HG02885 (cell line): ENCODE results near the gene FOXO3B.
"Not testable (repeated sequence)": the region's sequence is repeated elsewhere in the genome, so short reads cannot be mapped to it uniquely, and the experiment has no call there.

Source experiments
- ATAC-seq: cut with Tn5 transposase; IDR thresholded peaks from one replicate; pipeline ENCODE4 v1.9.1; 2021; ENCODE audit warnings: mild to moderate bottlenecking; ENCODE audit not compliant: unreplicated experiment, poor library complexity

FOXO3B gene

DNA sequence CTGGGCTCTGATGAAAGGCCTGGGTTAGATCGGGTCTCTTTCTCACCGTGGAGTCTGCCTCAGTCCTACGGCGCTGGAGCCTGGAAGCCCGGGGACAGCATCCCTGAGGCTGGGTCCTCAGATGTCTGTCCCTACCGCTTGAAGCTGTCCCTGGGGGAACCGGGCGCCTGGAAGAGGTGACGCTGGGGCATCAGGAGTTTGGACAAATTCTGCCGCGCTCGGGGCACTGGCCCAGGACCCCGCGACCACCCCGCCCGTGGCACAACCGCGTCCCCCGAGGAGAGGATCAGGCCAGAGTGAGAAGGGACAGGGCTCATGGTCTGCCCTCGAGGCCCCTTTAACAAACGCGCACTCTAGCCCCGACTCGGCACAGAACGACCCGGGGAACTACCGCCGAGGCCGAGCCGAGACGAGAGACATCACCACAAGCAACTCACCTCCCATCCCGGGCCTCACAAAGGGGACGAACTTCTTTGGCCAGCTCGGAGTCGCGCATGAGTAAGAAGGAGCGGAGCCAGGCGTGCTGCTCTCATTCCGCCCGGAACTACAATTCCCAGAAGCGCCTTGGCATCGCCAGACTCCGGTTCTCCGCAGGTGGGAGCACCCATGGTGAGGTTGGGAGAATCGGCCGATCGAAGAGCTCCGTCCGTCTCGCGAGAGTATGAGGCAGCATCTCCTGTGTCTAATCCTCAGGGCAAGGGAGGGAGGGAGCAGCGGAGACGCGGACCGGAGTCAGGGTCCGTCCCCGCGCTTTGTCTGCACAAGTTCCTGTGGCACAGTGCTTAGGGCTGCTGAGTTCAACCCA lies at the start of gene FOXO3B:
Gene FOXO3B (minus strand): TSS at position 548 of the 805 bp plus-strand sequence. CDS start 663 bp downstream, outside the sequence.
- peak; percentile 92 for ATAC-seq

GRCh38 chr17:18723509-18723908 lies 41.4 kb upstream of the FOXO3B start:
- ATAC-seq, result not testable (repeated sequence)

GRCh38 chr17:18722612-18723011 lies 40.5 kb upstream of the FOXO3B start:
- not testable (repeated sequence) for ATAC-seq

DNA sequence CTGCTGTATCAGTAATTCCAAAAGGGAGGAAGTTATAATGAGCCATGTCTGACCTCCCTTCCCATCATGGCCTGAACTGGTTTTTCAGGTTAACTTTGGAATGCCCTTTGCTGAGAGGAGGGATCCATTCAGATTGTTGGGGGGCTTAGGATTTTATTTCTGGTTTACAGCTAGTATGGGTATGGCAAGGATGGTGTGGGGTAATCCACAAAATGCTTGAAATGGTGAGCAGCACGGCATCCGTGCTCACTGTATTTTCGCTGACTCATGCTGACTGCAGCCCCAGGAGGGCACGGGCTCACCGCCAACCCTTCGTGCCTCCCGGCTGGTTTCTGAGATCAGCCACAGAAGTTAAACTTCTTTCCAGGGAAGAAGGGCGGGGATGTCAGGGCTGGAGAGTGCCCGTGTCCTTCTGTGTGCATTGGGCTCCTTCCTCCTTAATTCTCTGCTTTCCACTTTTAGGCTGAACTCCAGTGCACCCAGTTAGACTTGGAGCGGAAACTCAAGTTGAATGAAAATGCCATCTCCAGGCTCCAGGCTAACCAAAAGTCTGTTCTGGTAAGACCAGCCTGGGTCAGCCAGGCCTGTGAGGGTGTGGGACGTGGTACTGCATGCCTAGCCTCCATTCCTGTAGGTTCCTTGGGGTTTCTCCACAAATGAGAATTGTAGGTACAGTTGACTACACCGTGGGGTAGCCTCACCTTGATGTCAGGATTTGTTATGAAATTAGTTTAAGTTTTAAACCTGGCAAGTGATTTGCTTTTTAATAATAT lies 39.8 kb upstream of the FOXO3B start:
- not testable (repeated sequence) for ATAC-seq

GRCh38 chr17:18719428-18720110 lies 37.5 kb upstream of the FOXO3B start:
- ATAC-seq, result not testable (repeated sequence)

GRCh38 chr17:18718643-18719427 lies 36.7 kb upstream of the FOXO3B start:
- not testable (repeated sequence) for ATAC-seq

DNA sequence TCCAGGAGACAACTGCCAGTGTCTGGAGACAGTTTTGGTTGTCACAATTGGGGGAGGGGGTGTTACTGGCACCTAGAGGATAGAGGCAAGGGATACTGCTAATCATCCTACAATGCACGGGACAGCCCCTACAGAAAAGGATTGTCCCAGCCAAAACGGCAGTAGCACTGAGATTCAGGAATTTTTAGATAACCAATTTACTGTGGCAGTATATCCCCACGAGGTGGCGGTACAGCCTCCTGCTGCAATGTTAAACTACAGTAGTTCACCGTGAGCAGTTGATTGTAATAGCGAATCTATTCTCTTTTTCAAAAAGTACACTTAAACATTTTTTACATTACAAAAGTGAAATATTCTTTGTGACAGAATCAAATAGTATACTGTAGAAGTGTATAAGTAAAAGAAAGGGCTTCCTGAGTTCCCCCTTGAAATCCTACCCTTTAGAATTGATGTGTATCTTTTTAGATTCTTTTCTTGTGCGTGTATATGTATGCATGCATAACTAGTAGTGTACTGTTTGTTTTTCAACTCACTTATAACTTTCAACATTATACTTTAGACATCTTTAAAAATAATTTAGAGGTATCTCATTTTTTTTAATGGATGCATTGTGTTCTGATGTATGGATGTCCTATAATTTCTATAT lies 30.4 kb upstream of the FOXO3B start:
- not testable (repeated sequence) for ATAC-seq

DNA sequence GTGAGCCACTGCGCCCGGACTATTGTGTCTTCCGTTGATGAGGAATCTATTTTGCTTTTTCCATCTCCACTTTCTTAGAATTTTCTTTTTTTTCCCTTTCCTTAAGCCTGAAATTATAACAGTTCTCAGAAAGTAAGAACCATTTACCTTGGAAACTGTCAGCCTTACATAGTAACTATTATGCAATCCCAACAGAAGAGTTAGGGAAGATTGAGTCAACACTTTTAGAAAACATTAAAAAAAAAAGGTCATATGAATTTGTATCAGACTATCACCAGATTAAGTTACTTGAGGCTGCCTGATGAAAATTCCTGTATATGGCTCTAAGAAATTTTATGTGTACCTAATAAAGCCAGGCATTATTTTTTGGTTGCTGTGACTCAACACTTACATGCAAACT lies 26.1 kb upstream of the FOXO3B start:
- ATAC-seq, result not testable (repeated sequence)

DNA sequence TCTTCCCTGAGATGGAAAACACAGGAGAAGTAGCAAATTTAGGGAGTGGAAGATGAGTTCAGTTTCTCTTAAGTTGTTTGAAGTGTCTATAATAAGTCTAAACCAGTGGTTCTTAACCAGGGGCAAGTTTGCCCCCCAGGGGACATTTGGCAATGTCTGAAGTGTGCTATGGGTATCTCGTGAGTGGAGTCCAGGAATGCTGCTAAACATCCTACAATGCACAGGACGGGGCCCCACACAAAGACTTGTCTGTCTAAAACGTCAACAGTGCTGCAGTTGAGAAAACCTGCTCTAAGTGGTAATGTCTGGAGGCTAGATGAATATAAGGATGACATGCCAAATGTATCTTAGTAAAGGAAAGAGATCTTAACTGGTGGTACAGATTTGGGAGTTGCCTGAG lies 23.8 kb upstream of the FOXO3B start:
- ATAC-seq, result not testable (repeated sequence)

DNA sequence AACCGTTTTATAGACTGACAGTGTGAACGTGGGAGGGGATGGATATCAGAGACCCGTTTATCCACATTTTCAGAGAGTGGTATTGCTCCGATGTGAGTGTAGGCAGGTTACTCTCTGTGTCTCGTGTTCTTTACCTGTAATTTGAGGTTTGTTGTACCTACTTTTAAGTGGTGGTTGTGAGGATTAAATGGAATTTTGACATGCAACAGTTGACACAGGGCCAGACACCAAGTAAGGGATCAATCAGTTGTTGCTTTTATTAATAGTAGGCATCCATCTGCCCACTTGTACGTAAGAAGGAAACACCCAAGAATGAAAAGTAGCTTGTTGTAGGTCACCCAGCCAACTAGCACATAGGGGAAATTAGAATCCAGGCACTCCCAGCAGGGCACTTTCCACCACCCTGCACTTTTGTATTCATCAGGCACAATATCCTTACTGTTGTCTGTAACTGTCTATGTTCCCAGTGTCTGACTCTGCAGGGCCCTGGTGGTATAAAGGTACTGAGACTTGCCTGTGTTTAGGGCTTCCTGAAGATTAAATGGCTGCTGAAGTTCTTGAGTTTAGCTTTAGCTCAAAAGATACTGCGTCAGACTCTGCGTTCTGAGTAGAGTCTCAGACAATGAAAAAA lies 16.5 kb upstream of the FOXO3B start:
- not testable (repeated sequence) for ATAC-seq

- not testable (repeated sequence) for ATAC-seq
These were observed 13.0 kb upstream of the FOXO3B start for GRCh38 chr17:18695143-18695542.

GRCh38 chr17:18682668-18683067 lies 554 bp upstream of the FOXO3B start:
- ATAC-seq, result not testable (repeated sequence)

DNA sequence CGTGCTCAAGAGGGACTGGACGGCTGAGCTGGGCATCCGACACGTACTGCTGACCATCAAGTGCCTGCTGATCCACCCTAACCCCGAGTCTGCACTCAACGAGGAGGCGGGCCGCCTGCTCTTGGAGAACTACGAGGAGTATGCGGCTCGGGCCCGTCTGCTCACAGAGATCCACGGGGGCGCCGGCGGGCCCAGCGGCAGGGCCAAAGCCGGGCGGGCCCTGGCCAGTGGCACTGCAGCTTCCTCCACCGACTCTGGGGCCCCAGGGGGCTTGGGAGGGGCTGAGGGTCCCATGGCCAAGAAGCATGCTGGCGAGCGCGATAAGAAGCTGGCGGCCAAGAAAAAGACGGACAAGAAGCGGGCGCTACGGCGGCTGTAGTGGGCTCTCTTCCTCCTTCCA lies 4.7 kb downstream of the FOXO3B start:
- not testable (repeated sequence) for ATAC-seq

DNA sequence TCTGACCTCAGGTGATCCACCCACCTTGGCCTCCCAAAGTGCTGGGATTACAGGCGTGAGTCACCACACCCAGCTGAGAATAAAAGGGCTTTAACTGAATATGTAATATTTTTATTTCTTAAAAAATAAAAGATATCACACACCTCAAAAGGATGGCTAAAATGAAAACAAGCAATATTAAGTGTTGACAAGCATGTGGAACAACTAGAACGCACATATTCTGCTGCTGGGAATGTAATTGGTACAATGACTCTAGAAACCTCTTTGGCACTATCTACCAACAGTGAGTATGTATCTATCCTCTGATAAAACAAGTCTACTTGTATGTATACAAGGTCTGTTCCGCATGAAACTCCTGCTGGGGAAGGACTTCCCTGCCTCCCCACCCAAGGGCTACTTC lies 5.2 kb downstream of the FOXO3B start:
- ATAC-seq, result not testable (repeated sequence)

DNA sequence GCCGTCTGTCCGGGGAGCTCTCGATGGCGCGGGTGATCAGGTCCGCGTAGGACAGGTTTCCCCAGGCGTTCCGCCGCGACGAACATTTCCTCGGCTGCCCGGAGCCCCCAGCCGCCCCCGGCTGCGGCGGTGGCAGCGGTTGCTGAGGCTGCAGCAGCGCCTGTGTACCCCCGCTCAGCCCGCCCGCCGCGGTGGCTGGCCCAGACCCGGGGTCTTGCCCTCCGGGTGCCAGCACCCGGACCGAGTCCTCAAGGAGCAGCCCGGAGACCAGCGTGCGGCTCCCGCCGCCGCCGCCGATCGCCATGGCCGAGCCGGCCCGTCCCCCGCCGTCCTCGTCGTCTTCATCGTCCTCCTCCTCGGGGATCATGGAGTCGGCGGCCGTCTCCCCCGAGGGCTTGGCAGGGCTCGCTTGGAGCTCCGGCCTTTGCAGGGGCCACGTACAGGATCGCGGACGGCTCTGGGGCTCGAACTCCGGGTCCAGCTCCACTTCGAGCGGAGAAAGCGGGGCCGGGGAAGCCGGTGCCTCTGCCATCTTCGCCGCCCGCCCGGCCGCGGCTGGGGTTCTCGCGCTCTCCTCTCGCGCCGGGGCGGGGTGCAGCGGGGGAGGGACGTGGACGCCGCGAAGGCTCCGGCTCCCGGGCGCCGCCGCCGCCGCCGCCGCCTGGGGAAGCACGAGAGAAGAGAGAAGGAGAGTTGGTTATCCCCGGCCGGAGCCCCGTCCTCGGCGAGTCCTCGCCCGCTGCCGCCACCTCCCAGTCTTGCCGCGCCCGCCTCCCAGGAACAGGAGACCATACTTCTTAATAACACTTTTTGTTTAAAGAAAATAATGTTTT lies 9.5 kb downstream of the FOXO3B start:
- ATAC-seq, result not testable (repeated sequence)

- not testable (repeated sequence) for ATAC-seq
These were observed 13.5 kb downstream of the FOXO3B start for GRCh38 chr17:18668625-18669024.

GRCh38 chr17:18667535-18667934 lies 14.6 kb downstream of the FOXO3B start:
- ATAC-seq, result not testable (repeated sequence)

- ATAC-seq, result not testable (repeated sequence)
These were observed 15.8 kb downstream of the FOXO3B start for GRCh38 chr17:18666326-18666725.
